Measurements from ENCODE around the gene CNIH3.

DNA sequence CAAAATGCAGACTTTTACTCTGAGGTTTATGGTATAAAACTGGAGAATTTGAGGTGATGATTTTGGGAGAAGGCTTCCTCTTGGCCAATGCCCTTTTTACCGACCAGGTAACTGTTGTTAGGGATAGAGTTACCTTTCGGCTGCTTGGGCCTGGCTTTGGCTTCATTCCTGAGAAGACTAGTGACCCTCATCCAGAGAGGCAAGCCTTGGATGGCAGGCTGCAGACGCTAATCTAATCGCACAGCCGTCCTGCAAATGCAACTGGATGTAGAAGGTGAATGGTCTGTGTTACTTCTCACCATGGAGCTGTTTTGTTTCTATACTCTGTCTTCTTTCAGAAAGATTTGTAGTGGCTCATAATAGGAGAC is 124.6 kb downstream of the CNIH3 start:
- TF ChIP-seq, protein P1, sequence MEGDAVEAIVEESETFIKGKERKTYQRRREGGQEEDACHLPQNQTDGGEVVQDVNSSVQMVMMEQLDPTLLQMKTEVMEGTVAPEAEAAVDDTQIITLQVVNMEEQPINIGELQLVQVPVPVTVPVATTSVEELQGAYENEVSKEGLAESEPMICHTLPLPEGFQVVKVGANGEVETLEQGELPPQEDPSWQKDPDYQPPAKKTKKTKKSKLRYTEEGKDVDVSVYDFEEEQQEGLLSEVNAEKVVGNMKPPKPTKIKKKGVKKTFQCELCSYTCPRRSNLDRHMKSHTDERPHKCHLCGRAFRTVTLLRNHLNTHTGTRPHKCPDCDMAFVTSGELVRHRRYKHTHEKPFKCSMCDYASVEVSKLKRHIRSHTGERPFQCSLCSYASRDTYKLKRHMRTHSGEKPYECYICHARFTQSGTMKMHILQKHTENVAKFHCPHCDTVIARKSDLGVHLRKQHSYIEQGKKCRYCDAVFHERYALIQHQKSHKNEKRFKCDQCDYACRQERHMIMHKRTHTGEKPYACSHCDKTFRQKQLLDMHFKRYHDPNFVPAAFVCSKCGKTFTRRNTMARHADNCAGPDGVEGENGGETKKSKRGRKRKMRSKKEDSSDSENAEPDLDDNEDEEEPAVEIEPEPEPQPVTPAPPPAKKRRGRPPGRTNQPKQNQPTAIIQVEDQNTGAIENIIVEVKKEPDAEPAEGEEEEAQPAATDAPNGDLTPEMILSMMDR (IDR thresholded peaks at IDR 0.05): no peak
- TF ChIP-seq POLR2A (IDR thresholded peaks at IDR 0.05) (no peak), EP300 (IDR thresholded peaks at IDR 0.05) (no peak)

All from ovary (tissue), 3 donors.